A172 (cell line): Measurements from ENCODE around the gene HIGD1A. TPM values are rescaled to one million over a fixed set of nuclear protein-coding genes. Genes with fewer than 3 reads are reported as not detected.

Experiments
- DNase-seq: peaks from one replicate; pipeline ENCODE4 v3.0.0-alpha.2; 2015; ENCODE audit warnings: low spot score
- total RNA-seq: library from RNA; depleted of rRNA; stranded (reverse); fragments of >200 nt; shearing (Covaris generic); gene quantifications from 2 replicates; pipeline ENCODE4 v1.2.3, GENCODE V29; 2014

HIGD1A gene
- total RNA-seq, 1 experiment from 2014 or later, result 249 TPM

- no peak for DNase-seq
Measured at GRCh38 chr3:42800251-42800650, 4.0 kb downstream of the HIGD1A start.

- DNase-seq, result no peak
Measured at GRCh38 chr3:42799376-42799775, 4.9 kb downstream of the HIGD1A start.

GRCh38 chr3:42796332-42796885 is 7.9 kb downstream of the HIGD1A start:
- DNase-seq, result no peak

- DNase-seq, result no peak
Measured at GRCh38 chr3:42795621-42796181, 8.6 kb downstream of the HIGD1A start.

- no peak for DNase-seq
Measured at GRCh38 chr3:42790714-42791229, 13.5 kb downstream of the HIGD1A start.

GRCh38 chr3:42786631-42787030 is 17.7 kb downstream of the HIGD1A start:
- no peak for DNase-seq

- no peak for DNase-seq
Measured at GRCh38 chr3:42786212-42786611, 18.1 kb downstream of the HIGD1A start.

- peak; percentile 62 for DNase-seq
Measured at GRCh38 chr3:42780892-42781700, 23.2 kb downstream of the HIGD1A start.

- no peak for DNase-seq
Measured at GRCh38 chr3:42780398-42780797, 23.9 kb downstream of the HIGD1A start.

- DNase-seq, result no peak
Measured at GRCh38 chr3:42778644-42779043, 25.6 kb downstream of the HIGD1A start.

- no peak for DNase-seq
Measured at GRCh38 chr3:42773409-42773751, 30.9 kb downstream of the HIGD1A start.

GRCh38 chr3:42772670-42773408 is 31.5 kb downstream of the HIGD1A start, which contains the start of gene CCDC13:
CCDC13 (minus strand) TSS chr3:42773253; CDS start chr3:42758345, 14,908 bp downstream.
- peak; percentile 69 for DNase-seq

- no peak for DNase-seq
Measured at GRCh38 chr3:42771271-42771670, 33.0 kb downstream of the HIGD1A start.

- no peak for DNase-seq
Measured at GRCh38 chr3:42769477-42770131, 34.7 kb downstream of the HIGD1A start.

GRCh38 chr3:42764561-42765295 is 39.6 kb downstream of the HIGD1A start:
- no peak for DNase-seq

GRCh38 chr3:42764115-42764514 is 40.2 kb downstream of the HIGD1A start:
- DNase-seq, result no peak

- no peak for DNase-seq
Measured at GRCh38 chr3:42763021-42763420, 41.3 kb downstream of the HIGD1A start.

- DNase-seq, result no peak
Measured at GRCh38 chr3:42762046-42762724, 42.1 kb downstream of the HIGD1A start.

GRCh38 chr3:42758126-42758525 is 46.2 kb downstream of the HIGD1A start:
- DNase-seq, result no peak

- no peak for DNase-seq
Measured at GRCh38 chr3:42756681-42757213, 47.5 kb downstream of the HIGD1A start.
